Measurements from ENCODE around the gene TPRG1L.
"Not testable (repeated sequence)": the region's sequence is repeated elsewhere in the genome, so short reads cannot be mapped to it uniquely, and the experiment has no call there.

GRCh38 chr1:3622102-3622501 is 2.7 kb upstream of the TPRG1L start:
- not testable (repeated sequence) for TF ChIP-seq CTCF (IDR thresholded peaks at IDR 0.05; ENCODE audit: low read length); EZH2 (optimal IDR thresholded peaks at IDR 0.05; ENCODE audit: low read depth, low read length); EZH2phosphoT487 (IDR thresholded peaks at IDR 0.05; ENCODE audit: low read length)

All from MM.1S (cell line).